ENCODE results near the gene POLH. TPM values are rescaled to one million over a fixed set of nuclear protein-coding genes. Genes with fewer than 3 reads are reported as not detected.

POLH gene
- total RNA-seq, 1 experiment from 2014 or later, result 31.9 TPM

- peaks cover 20% of the 10 kb centered on the region for H3K36me3 Mint-ChIP-seq (ENCODE audit: insufficient read depth, unreplicated experiment)
- no peaks in the 10 kb centered on the region for H3K27me3 Mint-ChIP-seq (ENCODE audit: unreplicated experiment)
- intact Hi-C loops (cut with micrococcal nuclease; ENCODE audit: unreplicated experiment), result no loop called here
- H3K9me3 Mint-ChIP-seq (ENCODE audit: low read depth, unreplicated experiment), result no peaks in the 10 kb centered on the region
- DNase-seq, result no peak
- no peaks in the 10 kb centered on the region for H3K4me1 Mint-ChIP-seq (ENCODE audit: low read depth, unreplicated experiment)
- CTCF ChIA-PET, result no interaction called here
- no peak overlapping the region for H3K4me3 Mint-ChIP-seq (ENCODE audit: low read depth, unreplicated experiment)
- no peak for TF ChIP-seq CTCF (IDR thresholded peaks at IDR 0.05; ENCODE audit: unreplicated experiment)
- H3K27ac Mint-ChIP-seq (ENCODE audit: unreplicated experiment), result no peak overlapping the region
- no TSS peak for BruUV-seq (replicated peaks)
Measured at GRCh38 chr6:43593938-43594337, 18.0 kb downstream of the POLH start.

GRCh38 chr6:43600595-43600994 is 24.6 kb downstream of the POLH start:
- H3K27ac Mint-ChIP-seq (ENCODE audit: unreplicated experiment), result no peak overlapping the region
- H3K9me3 Mint-ChIP-seq (ENCODE audit: low read depth, unreplicated experiment), result no peaks in the 10 kb centered on the region
- peaks cover 50% of the 10 kb centered on the region for H3K36me3 Mint-ChIP-seq (ENCODE audit: insufficient read depth, unreplicated experiment)
- no TSS peak for BruUV-seq (replicated peaks)
- no peaks in the 10 kb centered on the region for H3K27me3 Mint-ChIP-seq (ENCODE audit: unreplicated experiment)
- no peak overlapping the region for H3K4me3 Mint-ChIP-seq (ENCODE audit: low read depth, unreplicated experiment)
- no peak for TF ChIP-seq CTCF (IDR thresholded peaks at IDR 0.05; ENCODE audit: unreplicated experiment)
- CTCF ChIA-PET, result interaction anchor here (1.0 kb wide), 1 partner anchor 17 kb away, joined by 3 read pairs; no protein-coding TSS in a partner anchor
- intact Hi-C loops (cut with micrococcal nuclease; ENCODE audit: unreplicated experiment), result no loop called here
- DNase-seq, result no peak
- H3K4me1 Mint-ChIP-seq (ENCODE audit: low read depth, unreplicated experiment), result no peaks in the 10 kb centered on the region

- CTCF ChIA-PET, result no interaction called here
- Mint-ChIP-seq H3K4me3 (ENCODE audit: low read depth, unreplicated experiment) (no peak overlapping the region), H3K9me3 (ENCODE audit: low read depth, unreplicated experiment) (no peaks in the 10 kb centered on the region), H3K36me3 (ENCODE audit: insufficient read depth, unreplicated experiment) (peaks cover 61% of the 10 kb centered on the region), H3K27ac (ENCODE audit: unreplicated experiment) (no peak overlapping the region), H3K4me1 (ENCODE audit: low read depth, unreplicated experiment) (peaks cover 14% of the 10 kb centered on the region), H3K27me3 (ENCODE audit: unreplicated experiment) (no peaks in the 10 kb centered on the region)
- DNase-seq, result no peak
- no TSS peak for BruUV-seq (replicated peaks)
- no peak for TF ChIP-seq CTCF (IDR thresholded peaks at IDR 0.05; ENCODE audit: unreplicated experiment)
- intact Hi-C loops (cut with micrococcal nuclease; ENCODE audit: unreplicated experiment), result no loop called here
Measured at GRCh38 chr6:43604174-43604573, 28.2 kb downstream of the POLH start.

GRCh38 chr6:43606019-43606418 is 30.0 kb downstream of the POLH start:
- Mint-ChIP-seq H3K4me3 (ENCODE audit: low read depth, unreplicated experiment) (no peak overlapping the region), H3K27ac (ENCODE audit: unreplicated experiment) (peak overlapping the region; percentile 63), H3K4me1 (ENCODE audit: low read depth, unreplicated experiment) (peaks cover 15% of the 10 kb centered on the region), H3K9me3 (ENCODE audit: low read depth, unreplicated experiment) (no peaks in the 10 kb centered on the region), H3K27me3 (ENCODE audit: unreplicated experiment) (no peaks in the 10 kb centered on the region), H3K36me3 (ENCODE audit: insufficient read depth, unreplicated experiment) (peaks cover 61% of the 10 kb centered on the region)
- no TSS peak for BruUV-seq (replicated peaks)
- intact Hi-C loops (cut with micrococcal nuclease; ENCODE audit: unreplicated experiment), result no loop called here
- CTCF ChIA-PET, result interaction anchor here (0.6 kb wide), 2 partner anchors 367 to 691 kb away, joined by 4 read pairs; no protein-coding TSS in a partner anchor
- no peak for DNase-seq
- TF ChIP-seq CTCF (IDR thresholded peaks at IDR 0.05; ENCODE audit: unreplicated experiment), result no peak
